Measurements from ENCODE around the gene PRR5L.
"Not testable (repeated sequence)": the region's sequence is repeated elsewhere in the genome, so short reads cannot be mapped to it uniquely, and the experiment has no call there.

The PRR5L gene

DNA sequence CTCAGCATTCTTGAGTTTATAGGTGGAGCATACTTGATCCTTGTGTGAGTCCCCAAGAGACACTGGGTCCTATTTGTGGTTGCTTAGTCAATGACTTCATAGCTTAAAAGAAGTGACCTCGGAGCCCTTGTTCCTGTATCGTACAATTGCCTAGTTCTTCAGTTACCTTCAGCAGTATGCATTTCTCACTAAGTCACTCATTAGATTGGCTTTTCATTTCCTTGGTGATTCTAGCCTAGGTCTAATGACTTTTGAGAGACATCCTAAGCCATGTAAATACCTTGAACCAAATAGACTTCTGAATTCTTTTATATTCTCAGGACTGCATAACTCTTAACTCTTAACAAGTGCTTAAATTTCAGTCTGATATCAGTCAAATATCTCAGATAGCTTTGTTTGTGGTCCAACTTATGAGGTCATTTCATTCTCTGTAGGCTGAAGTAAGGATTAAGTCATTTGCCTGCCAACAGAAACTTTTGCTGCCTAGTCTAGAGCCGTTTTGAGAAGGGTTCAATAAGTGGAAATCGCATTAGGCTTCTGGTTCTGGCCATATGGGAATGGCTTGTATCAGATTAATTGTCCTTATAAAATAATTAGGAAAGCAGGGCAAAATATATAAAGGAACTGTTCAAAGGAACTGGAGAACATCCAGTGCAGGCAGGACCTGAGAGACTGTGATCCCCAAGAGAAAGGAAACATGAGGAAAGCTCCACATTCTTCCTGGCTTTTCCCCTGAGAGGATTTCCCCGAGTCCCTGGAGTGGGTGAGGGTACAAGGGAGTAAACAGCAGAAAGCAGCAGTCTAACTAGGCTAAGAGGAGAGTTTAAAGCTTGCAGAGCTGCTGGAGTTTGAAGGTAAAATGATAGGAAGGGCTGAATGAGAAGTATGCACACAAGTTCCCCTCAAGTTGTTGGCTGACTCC lies 174.1 kb downstream of the PRR5L start:
- no peak for DNase-seq

GRCh38 chr11:36471577-36471976 lies 175.5 kb downstream of the PRR5L start:
- no peak for DNase-seq

DNA sequence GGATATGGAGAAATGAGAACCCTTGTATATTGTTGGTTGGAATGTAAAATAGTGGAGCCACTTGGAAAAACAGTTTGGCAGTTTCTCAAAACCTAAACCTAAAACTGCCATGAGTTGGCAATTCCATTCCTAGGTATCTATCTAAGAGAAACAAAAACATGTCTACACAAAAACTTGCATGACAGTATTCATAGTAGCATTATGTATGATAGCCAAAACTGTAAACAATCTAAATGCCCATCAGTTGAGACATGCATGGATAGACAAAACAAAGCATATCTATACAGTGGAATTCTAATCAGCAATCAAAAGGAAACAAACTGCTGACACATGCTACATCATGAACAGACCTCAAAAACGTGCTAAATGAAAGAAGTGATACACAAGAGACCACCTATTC lies 179.1 kb downstream of the PRR5L start:
- DNase-seq = no peak

- peak; percentile 3 for DNase-seq
These were observed 182.7 kb downstream of the PRR5L start for GRCh38 chr11:36478700-36479329.

DNA sequence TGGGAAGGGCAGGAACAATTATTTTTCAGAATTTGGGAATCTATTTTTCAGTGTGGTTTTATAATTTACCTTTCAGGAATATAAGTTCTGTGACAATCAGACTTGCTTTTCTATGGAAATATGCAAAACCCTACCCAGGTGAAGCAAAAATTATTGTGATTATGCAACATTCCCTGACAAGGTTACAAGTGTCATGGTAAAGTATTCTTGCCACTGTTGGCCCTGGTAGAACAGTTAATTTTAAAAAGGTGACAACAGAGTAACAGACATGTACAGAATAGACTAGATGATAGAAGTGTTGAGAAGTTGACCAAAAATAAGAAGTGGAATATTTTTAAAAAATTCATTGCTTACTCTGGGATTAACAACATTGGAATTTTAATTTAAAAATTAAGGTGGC lies 184.7 kb downstream of the PRR5L start:
- DNase-seq = no peak

- not testable (repeated sequence) for DNase-seq
These were observed 187.0 kb downstream of the PRR5L start for GRCh38 chr11:36483042-36483441.

DNA sequence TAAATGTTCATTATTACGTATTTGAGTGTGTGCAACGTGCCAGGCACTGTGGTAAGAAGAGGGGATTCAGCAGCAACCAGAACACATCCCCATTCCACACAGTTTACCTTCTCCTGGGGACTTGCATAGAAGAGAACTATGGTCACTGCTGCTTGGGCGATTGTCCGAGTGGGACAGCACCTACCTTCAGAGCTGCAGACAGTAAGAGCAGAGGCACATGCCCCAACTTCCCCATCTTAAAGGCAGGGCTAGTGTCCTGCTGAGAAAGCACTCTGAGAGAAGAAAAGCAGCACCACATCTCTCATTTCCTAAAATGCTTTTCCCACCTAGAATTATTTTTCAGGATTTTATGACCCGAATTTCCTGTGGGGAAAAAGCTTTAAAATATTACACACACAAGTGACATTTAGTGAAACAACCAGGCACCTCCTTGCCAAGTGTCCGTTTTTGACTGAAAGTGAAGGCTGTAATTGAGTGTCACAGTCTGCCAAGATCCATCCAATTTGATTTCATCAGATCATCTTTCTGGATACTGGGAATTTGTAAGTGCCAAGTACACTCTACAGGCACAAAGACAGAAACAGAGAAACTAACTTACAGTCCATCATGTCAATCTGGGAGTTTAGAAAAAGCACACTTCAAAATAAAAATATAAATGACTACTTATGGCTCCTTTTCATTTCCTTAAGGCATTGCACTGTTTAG lies 189.4 kb downstream of the PRR5L start:
- no peak for DNase-seq

DNA sequence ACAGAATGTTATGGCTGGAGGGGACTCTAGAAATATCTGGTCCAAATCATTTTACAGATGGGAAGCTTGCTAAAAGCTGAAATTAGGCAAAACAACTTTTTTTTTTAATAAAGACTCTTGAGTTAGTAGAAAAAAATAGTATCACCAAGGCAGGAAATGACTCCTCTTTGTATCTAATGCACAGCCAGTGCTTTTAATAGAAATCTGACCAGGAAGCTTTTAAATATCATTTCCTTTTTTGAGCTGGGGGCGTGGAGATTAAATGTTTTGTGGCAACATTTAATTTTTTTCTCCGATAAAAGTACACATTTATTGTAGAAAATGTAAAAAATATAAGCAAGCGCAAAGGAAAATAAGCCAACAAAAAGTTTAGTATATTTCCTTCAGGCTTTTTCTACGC lies 191.5 kb downstream of the PRR5L start:
- no peak for DNase-seq

DNA sequence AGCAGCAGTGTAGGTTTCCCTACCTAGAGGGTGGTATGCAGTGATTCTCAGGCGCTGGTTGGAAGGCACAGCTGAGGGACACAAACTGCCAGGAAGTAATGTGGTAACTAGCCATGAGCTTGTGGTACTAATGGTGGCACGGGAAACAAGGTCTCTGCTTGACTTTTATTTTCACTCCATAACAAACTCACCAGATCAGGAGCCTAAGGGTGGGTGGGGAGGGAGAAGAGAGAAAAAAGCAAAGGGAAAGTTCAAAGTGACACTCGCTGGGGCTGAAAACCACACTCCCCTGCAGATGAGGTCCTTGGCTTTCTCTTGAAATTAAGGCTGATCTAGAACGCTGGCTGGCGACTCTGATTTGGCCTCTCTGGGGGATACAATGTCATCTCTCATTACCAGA lies 192.0 kb downstream of the PRR5L start:
- no peak for DNase-seq

GRCh38 chr11:36490026-36490806 lies 194.1 kb downstream of the PRR5L start:
- DNase-seq = no peak

- DNase-seq = peak; percentile 25
These were observed 196.7 kb downstream of the PRR5L start for GRCh38 chr11:36492724-36493304.

- no peak for DNase-seq
These were observed 197.2 kb downstream of the PRR5L start for GRCh38 chr11:36493332-36493731.

GRCh38 chr11:36498721-36499120 lies 202.6 kb downstream of the PRR5L start:
- DNase-seq = no peak

GRCh38 chr11:36499315-36499714 lies 203.2 kb downstream of the PRR5L start:
- no peak for DNase-seq

- no peak for DNase-seq
These were observed 204.2 kb downstream of the PRR5L start for GRCh38 chr11:36500315-36500721.

- DNase-seq = no peak
These were observed 205.1 kb downstream of the PRR5L start for GRCh38 chr11:36501236-36501635.

DNA sequence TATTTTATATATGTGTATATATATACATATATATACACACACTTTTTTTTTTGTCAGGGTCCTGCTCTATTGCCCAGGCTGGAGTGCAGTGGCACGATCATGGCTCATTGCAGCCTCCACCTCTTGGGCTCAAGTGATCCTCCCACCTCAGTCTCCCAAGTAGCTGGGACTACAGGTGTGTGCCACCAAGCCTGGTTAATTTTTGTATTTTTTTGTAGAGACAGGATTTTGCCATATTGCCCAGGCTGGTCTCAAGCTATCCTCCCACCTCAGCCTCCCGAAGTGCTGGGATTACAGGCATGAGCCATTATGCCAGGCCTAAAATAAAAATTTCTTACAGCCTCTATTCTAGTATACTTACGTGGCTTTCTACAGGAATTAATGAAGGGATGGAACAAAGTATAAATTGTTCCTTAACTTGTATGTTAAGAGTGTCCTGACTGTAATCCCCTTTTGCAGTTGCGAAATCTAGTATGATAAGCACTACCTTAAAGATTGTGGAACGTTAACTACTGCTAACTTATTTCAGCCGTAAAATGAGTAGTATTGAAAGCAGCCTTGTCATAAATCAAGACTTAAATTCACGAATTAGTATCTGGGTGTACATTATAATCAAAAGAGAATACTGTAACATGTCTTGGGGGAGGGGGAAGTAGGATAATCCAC lies 211.9 kb downstream of the PRR5L start:
- DNase-seq = no peak

DNA sequence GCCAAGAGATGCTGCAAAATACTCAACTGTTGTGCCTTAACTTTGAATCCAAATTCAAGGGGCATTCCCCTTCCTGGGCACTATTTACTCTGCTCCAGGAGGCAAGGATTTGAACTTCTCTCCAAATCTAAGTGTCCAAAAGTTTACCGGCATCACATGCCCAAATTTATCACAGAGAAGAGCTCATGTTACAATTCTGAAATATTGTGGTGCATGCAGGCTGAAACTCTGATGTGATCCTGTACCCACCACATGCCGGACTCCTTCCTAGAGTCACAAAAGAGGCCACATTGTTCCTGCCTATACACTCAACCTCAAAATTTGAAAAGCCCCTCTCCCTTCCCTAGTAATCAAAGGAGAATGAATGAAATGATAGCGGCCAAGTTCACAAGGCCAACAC lies 212.7 kb downstream of the PRR5L start:
- DNase-seq = no peak

- no peak for DNase-seq
These were observed 213.1 kb downstream of the PRR5L start for GRCh38 chr11:36509201-36509639.

- peak; percentile 83 for DNase-seq
These were observed 213.9 kb downstream of the PRR5L start, which contains the start of gene TRAF6 for GRCh38 chr11:36509694-36510593. Gene TRAF6, minus strand, starts transcription at chr11:36510272. Its CDS starts 8,757 bp downstream, at chr11:36501515.

DNA sequence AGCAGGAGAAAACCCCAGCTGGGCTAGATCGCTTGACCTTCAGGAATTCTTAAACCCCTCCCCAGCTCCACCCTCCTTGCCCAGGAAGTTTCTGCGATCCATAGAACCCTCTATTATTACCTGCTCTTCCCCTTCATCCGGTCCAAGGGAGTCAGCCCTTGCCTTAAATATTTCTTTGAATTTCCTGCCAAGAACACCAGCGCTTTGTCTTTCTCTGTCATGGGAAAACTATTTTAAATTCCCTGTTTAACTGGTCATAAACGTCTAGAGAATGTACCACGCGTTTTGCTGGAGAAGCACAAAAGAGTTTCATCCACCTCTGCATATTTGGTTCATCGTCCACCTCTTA lies 214.5 kb downstream of the PRR5L start:
- DNase-seq = no peak

Measured in SHP77 treated with DMSO at 0.1 percent for 48 hours (cell line).